OCI-LY7 (cell line): ENCODE measurements around the gene MLST8. TPM values are rescaled to one million over a fixed set of nuclear protein-coding genes. Genes with fewer than 3 reads are reported as not detected.

Source experiments
- BruUV-seq: library from RNA; stranded (reverse); fragments of 400-500 nt; replicated peaks from 2 replicates; lab custom pipeline; 2021; lab: Mats Ljungman, UMichigan
- CTCF ChIA-PET: fragments of 300-600 bp; sonication (Branson Sonifier 250); formaldehyde crosslinking; loops from one replicate; lab custom pipeline; 2022; ENCODE audit warnings: antibody characterized with exemption; ENCODE audit not compliant: unreplicated experiment; lab: Charles Lee
- POLR2A ChIA-PET: fragments of 300-600 bp; sonication (Branson Sonifier 250); formaldehyde crosslinking; loops from one replicate; lab custom pipeline; 2022; ENCODE audit warnings: antibody characterized with exemption; lab: Charles Lee
- DNase-seq: peaks from one replicate; pipeline ENCODE4 v3.0.0-alpha.2; 2015; ENCODE audit warnings: low spot score
- H2AFZ ChIP-seq: fragments of 200-600 bp; sonication (generic), shearing (Covaris generic); 2 replicates; pipeline ENCODE4 v1.6.1; 2014; ENCODE audit warnings: mild to moderate bottlenecking, antibody characterized with exemption, low read length, moderate library complexity
- H3K27ac ChIP-seq: fragments of 200-600 bp; sonication (generic); 2 replicates; pipeline ENCODE4 v1.5.1; 2014; ENCODE audit warnings: mixed run types, low read depth, mild to moderate bottlenecking, moderate library complexity, low read length, inconsistent platforms; ENCODE audit not compliant: poor library complexity, severe bottlenecking
- H3K36me3 ChIP-seq: fragments of 200-600 bp; sonication (generic); 2 replicates; pipeline ENCODE4 v1.6.1; 2014; ENCODE audit warnings: mild to moderate bottlenecking, antibody characterized with exemption, low read length, moderate library complexity, mixed read lengths; ENCODE audit not compliant: insufficient read depth
- H3K4me1 ChIP-seq: fragments of 200-600 bp; sonication (generic); 2 replicates; pipeline ENCODE4 v1.5.1; 2014; ENCODE audit warnings: mild to moderate bottlenecking, low read length; ENCODE audit not compliant: insufficient read depth, poor library complexity, severe bottlenecking
- H3K4me2 ChIP-seq: fragments of 200-600 bp; sonication (generic); 2 replicates; pipeline ENCODE4 v1.6.1; 2014; ENCODE audit warnings: mild to moderate bottlenecking, low read length
- H3K4me3 ChIP-seq: fragments of 200-600 bp; sonication (generic); 2 replicates; pipeline ENCODE4 v1.5.1; 2014; ENCODE audit warnings: mild to moderate bottlenecking, low read depth, low read length; ENCODE audit not compliant: poor library complexity, severe bottlenecking
- H3K79me2 ChIP-seq: fragments of 200-600 bp; sonication (generic); 2 replicates; pipeline ENCODE4 v1.6.1; 2016; ENCODE audit warnings: low read depth, mild to moderate bottlenecking, low read length, moderate library complexity, mixed read lengths; ENCODE audit not compliant: insufficient read depth
- H3K9me2 ChIP-seq: fragments of 200-600 bp; sonication (generic); 2 replicates; pipeline ENCODE4 v1.6.1; 2016; ENCODE audit warnings: mild to moderate bottlenecking, low read length, mixed read lengths; ENCODE audit not compliant: insufficient read depth
- H3K9me3 ChIP-seq: fragments of 200-600 bp; sonication (generic); 2 replicates; pipeline ENCODE4 v1.6.1; 2014; ENCODE audit warnings: mild to moderate bottlenecking, mixed run types, low read length, mixed read lengths
- H4K20me1 ChIP-seq: fragments of 200-600 bp; sonication (generic); 2 replicates; pipeline ENCODE4 v1.6.1; 2014; ENCODE audit warnings: mild to moderate bottlenecking, antibody characterized with exemption, low read length, moderate library complexity, mixed read lengths; ENCODE audit not compliant: insufficient read depth
- CTCF ChIP-seq: fragments of 200-600 bp; sonication (generic); conservative IDR thresholded peaks from 2 replicates; pipeline ENCODE4 v1.5.1; 2014; ENCODE audit warnings: mild to moderate bottlenecking, antibody characterized with exemption, low read length, moderate library complexity, mixed read lengths
- EZH2phosphoT487 ChIP-seq: fragments of 200-600 bp; sonication (generic); IDR thresholded peaks from 2 replicates; pipeline ENCODE4 v1.6.1; 2018; ENCODE audit warnings: low read depth, borderline replicate concordance, mild to moderate bottlenecking, mixed run types, antibody characterized with exemption, low read length, moderate library complexity, mixed read lengths
- intact Hi-C: fragments of 100-400 bp; cut with micrococcal nuclease; formaldehyde crosslinking; loops from one replicate; pipeline ENCODE4 v1.10.0; 2022; ENCODE audit not compliant: unreplicated experiment
- total RNA-seq, 2 experiments: library from RNA; depleted of rRNA in 1 of 2; stranded (reverse); fragments of >200 nt in 1 of 2; shearing (Covaris generic) in 1 of 2; gene quantifications; 2 replicates each; pipeline ENCODE4 v1.2.3, GENCODE V29; 2014 to 2022

MLST8 gene
- total RNA-seq, 2 experiments from 2014 or later: 65.4 to 71.3 TPM

- H3K4me1 ChIP-seq: peaks cover 10% of the 10 kb centered on the region
- ChIA-PET CTCF (interaction anchor here (0.5 kb wide), 1 partner anchor 294 kb away, joined by 4 read pairs; no protein-coding TSS in a partner anchor), POLR2A (no interaction called here)
- peaks cover 32% of the 10 kb centered on the region for H3K79me2 ChIP-seq
- no peak overlapping the region for H3K27ac ChIP-seq
- no peak overlapping the region for H3K4me3 ChIP-seq
- no peak for DNase-seq
- no TSS peak for BruUV-seq
- TF ChIP-seq CTCF: no peak
- TF ChIP-seq EZH2phosphoT487: no peak
- 0 out of 2 replicates have a peak, but pooled peaks cover 3% of the 10 kb centered on the region for H4K20me1 ChIP-seq
- H3K9me2 ChIP-seq: no peaks in the 10 kb centered on the region
- peaks cover 41% of the 10 kb centered on the region for H3K36me3 ChIP-seq
- H3K4me2 ChIP-seq: no peak overlapping the region
- H2AFZ ChIP-seq: no peak overlapping the region
- H3K9me3 ChIP-seq: no peaks in the 10 kb centered on the region
- intact Hi-C loops: no loop called here
Observed at GRCh38 chr16:2226245-2226793, 21.1 kb downstream of the MLST8 start.

- Histone ChIP-seq H3K27ac (no peak overlapping the region), H4K20me1 (0 out of 2 replicates have a peak, but pooled peaks cover 3% of the 10 kb centered on the region), H3K79me2 (peaks cover 32% of the 10 kb centered on the region), H3K4me3 (no peak overlapping the region), H3K4me1 (peaks cover 10% of the 10 kb centered on the region), H3K4me2 (no peak overlapping the region), H2AFZ (no peak overlapping the region), H3K36me3 (peaks cover 41% of the 10 kb centered on the region), H3K9me2 (no peaks in the 10 kb centered on the region), H3K9me3 (no peaks in the 10 kb centered on the region)
- no TSS peak for BruUV-seq
- no peak for DNase-seq
- intact Hi-C loops: no loop called here
- TF ChIP-seq EZH2phosphoT487 (no peak), CTCF (no peak)
- CTCF ChIA-PET: interaction anchor here (0.5 kb wide), 1 partner anchor 293 kb away, joined by 4 read pairs; no protein-coding TSS in a partner anchor
- POLR2A ChIA-PET: no interaction called here
Observed at GRCh38 chr16:2226918-2227317, 21.7 kb downstream of the MLST8 start.

GRCh38 chr16:2228161-2228824, 23.0 kb downstream of the MLST8 start:
- TF ChIP-seq CTCF (no peak), EZH2phosphoT487 (no peak)
- no TSS peak for BruUV-seq
- POLR2A ChIA-PET: no interaction called here

More at GRCh38 chr16:2228161-2228824, 23.0 kb downstream of the MLST8 start:
- peaks cover 47% of the 10 kb centered on the region for H3K36me3 ChIP-seq
- no peaks in the 10 kb centered on the region for H3K9me3 ChIP-seq
- CTCF ChIA-PET: no interaction called here
- H3K27ac ChIP-seq: no peak overlapping the region
- 0 out of 2 replicates have a peak, but pooled peaks cover 3% of the 10 kb centered on the region for H4K20me1 ChIP-seq
- no peak overlapping the region for H3K4me3 ChIP-seq
- no peak overlapping the region for H2AFZ ChIP-seq
- H3K4me1 ChIP-seq: peaks cover 10% of the 10 kb centered on the region
- no peak for DNase-seq
- peaks cover 32% of the 10 kb centered on the region for H3K79me2 ChIP-seq
- H3K9me2 ChIP-seq: no peaks in the 10 kb centered on the region
- intact Hi-C loops: no loop called here
- no peak overlapping the region for H3K4me2 ChIP-seq
